COR-L47 (cell line): ENCODE results near the gene MAP6.

ENCODE experiments used
- DNase-seq: peaks from one replicate; lab custom pipeline; 2025; lab: John Stamatoyannopoulos, UW

MAP6 gene

DNA sequence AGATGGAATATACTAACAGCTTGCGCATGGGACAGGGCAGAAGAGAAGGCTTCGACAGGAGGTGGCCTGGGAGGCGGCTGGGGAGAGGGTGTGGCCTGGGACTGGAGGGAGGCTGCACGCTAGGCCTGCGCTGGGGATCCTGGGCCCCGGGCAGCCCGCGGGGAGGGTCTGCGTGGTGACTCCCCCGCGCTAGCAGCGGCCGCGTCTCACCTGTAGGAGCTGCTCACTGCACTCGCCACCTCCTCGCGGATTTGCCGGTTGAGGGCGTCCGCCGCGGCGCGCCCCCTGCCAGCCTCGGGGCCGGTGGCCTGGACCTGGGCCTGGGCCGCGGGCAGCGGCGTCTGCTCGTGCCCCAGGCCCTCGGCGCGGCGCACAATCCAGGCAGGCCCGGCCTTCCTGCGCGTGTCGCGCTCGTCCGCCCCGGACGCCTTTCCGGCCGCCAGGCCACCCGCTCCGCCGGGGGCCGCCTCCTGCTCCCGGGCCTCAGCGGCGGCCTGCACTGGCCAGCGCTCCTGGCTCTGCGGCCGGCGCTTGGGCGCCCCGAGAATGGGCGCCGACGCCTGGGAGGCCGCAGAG, 1.5 kb downstream of the MAP6 start:
- peak; percentile 65 for DNase-seq

DNA sequence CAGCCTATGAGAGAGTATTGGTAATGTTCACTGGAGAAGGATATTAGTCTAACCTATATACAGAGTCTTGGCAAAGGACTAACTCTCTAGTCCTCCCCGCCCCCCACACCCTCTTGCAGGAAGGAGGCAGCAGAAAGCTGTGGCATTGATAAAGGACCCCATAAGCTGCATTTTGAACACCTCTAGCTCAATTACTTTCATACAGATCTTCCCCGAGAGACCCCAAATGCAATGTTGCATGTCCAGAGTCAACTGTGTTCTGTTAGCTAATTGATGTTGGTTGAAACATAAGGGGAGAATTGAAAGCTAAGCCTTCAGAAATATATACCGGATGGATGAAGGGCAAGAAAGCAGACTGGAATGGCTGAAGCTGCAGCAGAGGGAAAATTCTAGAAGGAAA, 2.8 kb downstream of the MAP6 start:
- DNase-seq: no peak

DNA sequence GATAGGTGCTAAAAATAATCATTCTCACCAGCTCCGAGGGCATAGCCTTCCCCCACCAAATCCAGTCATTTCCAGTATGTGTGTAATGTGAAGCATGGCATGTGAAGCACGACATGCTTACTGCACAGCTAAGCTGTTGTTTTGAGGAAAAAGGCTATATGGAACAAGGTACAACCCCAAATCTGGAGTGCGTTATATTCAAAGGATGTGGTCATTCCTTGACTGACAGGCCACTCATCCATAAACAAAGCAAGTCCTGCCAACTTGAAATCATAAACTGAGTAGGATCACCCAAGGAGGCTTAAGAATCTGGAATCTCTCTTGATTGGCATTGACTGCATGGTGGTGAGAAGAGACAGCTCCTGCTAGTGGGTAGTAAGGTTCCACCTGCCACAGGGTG, 3.7 kb downstream of the MAP6 start:
- no peak for DNase-seq

DNA sequence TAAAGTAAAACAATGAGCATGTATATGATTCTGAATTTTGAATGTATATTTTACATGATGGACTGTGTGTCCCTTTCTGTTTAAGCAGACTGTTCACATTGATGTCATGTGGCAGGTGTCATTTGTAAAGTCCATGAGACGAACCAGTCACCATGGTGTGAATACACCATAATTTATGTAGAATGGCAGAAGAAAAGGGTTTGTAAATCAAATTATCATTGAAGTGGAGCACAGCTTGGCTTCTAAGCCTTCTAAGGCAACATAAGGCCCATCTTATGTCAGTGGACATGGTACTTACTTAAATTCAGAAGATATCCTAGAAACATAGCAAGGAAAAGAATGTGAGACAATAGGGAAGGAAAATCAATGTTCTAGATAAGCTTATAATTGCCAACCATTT, 4.4 kb downstream of the MAP6 start:
- no peak for DNase-seq

DNA sequence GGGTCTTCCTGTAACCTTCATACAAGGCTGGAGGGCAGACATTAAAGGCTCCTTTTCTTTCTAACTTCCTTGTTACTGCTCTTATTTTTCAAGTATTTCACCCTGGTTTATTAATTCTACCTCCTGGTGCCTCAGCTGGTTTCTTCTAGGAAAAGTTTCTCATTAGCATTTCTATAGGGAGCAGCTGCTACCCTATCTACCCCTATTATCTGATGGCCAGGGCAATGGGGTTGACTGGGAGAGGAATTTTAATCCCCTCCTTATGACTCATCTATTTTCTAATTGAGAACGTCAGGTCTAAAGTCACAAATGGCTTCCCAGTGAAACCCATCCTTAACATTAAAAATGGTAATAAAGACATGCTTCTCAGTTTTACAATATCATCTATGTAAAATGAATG, 5.0 kb downstream of the MAP6 start:
- DNase-seq: no peak

DNA sequence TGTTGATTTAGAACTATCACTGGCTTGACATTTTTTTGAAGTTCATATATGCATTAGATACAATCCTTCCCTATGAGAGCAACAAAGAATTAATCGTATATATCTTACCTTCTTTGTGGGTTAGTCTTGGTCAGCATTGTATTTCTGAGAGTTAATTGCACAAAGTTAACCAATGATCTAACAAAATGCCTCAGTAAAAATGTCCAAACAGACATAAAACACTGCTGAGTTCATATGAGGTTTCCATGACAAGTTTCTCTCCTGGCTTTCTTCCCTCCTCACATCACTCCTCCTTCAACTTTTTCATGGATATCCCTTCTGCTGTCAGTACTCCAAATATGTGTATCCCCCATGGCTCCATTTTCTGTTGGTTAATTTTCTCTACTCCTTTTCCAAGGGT, 9.0 kb downstream of the MAP6 start:
- DNase-seq: no peak

DNA sequence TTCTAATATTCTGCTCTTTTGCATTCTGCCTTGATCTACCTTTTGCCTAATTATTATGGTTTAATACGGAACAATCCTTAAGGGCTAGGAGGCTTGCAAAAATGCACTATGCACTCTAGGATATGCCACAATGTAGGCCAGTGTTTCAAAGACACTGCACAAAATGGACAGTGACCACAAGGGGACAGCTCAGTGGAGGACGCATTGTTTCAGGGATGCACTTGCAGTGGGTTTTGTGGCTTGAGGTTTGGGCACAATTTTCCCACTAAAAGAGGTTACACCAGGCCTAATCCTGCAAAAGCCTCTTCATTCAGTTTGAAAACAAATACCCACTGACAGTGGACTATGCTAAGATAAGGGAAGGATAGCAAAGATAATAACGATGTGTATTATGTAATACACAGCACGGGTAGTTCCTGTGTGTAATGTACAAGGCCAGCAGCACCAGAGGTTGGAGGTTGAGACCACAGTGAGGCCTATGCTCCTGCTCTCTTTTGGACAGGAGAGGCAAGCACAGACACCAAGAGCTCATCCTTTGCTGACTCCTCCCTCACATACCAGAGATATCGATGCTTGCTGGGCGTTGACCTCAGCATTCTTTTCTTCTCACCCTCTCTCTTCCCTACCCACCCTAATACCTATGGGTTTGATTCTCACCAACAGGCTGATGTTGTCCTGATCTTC, 12.7 kb downstream of the MAP6 start:
- no peak for DNase-seq

DNA sequence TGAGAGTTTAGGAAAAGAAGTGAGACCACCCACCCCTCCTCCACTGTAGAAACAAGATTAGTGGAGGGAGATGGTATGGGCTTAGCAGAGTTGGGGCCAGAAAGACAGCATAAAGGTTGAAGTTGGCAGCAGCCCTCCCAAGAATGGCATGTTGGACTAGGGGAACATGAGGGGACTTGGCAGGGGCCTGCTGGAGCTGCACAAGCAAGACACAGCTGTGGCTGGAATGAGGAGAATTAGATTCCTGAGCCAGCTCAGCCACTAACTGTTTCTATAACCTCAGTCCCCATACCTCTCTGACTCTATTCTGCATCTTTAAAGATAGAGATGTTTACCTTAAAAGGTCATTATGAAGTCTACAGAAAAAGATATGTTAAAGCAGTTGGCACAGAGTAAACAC, 13.2 kb downstream of the MAP6 start:
- DNase-seq: no peak

DNA sequence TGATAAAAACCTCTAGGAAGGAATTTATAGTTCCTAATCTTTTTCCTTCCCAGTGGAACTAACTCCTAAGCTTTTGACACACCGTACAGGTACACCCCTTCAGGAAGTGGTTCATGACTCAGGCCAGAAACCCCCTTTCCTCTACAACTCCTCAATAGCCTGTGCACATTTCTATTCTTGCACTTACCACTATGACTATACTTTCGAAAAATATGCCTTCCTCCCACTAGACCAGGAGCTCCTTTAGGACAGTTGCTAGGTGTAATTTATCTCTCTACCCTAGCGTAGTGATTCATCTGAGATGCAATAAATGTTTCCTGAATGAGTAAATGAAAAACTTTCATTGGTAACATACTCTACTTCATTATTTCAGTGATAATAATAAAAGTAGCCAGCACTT, 14.5 kb downstream of the MAP6 start:
- DNase-seq: no peak

DNA sequence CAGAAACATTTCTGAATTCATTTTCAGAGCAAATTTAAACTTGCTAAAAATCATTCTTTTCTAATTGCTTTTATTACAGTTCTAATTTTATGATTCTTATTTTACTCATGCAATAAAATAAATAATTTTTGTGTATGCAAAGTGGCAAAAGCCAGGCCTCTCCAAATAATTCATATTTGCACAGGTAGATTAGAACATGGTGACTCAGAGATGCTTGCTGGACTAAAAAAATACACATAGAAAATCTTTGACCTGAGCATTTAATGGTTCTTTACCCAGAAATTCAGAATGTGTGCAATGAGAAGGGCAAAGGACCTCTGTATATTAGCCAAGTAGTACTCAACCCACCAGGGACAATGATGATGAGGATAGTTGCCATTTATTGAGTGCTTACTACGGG, 15.3 kb downstream of the MAP6 start:
- no peak for DNase-seq

DNA sequence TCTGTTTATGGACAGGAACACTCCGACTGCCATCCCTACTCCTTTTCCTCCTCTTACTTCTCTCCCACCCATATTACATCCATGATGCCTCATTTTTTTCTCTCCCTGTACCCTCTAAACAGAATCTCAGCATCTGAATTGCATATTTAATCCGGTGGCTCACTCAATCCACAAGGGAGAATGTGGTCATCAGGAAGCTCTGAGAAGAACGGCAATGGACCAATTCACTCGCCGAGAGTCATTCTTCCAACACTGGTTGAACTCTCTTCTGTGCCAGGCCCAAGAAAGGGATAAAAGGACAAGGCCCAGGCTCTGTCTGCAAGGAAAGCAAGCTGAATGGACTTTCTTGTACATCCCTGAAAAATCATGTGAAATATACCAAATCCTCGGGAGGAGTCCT, 15.9 kb downstream of the MAP6 start:
- no peak for DNase-seq

DNA sequence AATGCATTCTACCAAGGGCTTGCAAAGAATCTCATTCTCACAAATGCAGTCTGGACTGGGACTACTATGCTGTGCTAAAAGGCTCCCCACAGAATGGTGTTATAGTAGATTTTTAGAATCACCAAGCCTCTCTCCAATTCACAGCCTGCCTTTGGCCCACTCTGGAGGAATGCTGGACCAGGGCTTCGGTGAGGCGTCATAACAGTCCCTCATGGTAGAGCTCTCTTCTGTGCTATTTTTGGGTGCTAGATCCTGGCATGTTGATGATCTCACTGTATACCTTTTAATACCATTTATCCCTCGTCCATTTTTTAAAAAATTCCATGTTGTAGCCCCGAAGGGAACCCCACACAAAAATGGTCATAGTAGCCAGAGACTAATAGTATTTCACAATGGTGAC, 17.6 kb downstream of the MAP6 start:
- DNase-seq: no peak

DNA sequence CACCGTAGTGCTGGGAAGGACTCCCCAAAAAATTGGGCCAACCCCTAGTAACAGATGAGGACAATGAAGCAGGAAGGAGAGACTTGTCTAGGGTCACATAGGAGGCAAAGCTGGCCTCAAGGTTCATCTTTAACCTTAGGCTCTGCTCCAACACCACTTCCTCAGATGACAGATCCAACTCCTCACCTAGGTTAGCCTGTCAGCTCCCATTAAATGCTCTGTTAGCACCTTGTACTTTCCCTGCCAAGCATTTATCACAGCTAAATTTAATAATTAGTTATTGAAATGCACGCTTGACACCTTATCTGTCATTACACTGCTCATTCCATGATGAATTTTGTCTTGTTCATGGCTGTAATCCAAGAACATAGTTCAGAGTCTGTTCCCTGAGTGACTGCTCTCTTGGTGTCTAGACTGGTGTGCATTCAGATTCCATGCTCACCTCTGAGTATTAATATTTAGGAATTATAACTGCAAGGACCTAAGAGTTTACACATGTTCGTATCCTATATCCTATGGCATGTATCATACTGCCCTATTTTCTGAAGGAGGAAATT, 18.6 kb downstream of the MAP6 start:
- DNase-seq: no peak

DNA sequence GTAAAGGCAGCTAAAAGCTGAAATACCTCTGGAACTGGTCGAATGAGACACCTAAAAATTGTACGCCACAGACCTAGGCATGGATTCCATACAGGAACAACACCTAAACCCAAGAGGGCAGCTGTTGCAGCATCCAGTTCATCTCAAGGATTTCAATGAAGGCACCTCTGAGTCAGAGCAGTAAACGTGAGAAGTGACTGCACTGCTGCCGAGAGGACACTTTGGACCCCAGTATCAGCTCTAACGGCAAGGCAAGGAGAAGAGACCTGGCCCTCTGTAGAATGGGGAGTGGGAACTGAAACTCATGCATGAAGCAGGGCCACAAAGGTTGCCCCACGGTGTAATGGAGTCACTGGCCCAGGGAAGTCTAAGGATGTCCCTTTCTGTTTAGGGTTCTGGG, 23.9 kb downstream of the MAP6 start:
- DNase-seq: no peak

DNA sequence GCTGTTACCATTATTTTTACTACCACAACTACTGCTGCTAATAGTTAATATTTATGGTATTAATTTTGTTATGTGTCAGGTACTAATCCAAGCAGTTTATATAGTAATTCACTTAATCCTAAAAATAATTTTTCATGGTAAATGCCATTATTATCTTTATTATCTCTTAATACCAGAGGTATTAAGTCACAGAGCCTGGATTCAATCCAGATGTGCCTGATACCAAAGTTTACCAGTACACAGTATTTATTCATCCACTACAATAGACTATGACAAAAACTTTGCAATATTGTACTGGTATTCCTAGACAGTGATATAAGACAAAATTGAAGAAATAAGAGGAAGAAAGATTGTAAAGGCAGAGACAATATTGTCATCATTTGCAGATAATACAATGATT, 24.5 kb downstream of the MAP6 start:
- no peak for DNase-seq

DNA sequence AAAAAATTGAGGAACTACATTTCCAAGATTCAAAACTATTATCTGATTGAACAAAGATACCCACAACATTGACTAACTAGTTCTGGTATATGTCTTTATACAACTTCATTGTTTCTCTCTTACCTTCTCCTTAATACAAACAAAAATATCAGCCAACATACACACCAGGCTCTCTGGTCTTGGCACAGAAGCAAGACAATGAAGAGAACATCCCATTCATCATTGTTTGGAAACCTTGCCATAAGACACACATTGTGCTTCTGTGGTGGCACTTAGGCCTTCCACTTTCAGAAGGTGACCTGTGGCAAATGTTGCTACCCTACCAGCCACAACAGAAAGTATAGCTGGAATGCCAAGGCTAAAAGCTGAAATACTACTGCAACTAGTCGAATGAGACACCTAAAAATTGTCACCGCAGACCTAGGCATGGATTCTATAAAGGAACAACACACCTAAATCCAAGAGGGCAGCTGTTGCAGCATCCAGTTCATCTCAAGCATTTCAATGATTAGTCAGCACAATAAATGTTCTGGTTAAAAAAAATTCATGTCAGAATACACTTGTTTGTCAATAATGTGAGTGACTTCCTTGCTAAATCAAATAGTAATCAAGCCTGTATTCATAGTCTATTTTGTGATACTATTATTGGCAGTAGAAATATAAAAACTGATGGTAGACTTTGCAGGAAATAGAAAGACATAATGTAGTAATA, 26.3 kb downstream of the MAP6 start:
- DNase-seq: no peak

DNA sequence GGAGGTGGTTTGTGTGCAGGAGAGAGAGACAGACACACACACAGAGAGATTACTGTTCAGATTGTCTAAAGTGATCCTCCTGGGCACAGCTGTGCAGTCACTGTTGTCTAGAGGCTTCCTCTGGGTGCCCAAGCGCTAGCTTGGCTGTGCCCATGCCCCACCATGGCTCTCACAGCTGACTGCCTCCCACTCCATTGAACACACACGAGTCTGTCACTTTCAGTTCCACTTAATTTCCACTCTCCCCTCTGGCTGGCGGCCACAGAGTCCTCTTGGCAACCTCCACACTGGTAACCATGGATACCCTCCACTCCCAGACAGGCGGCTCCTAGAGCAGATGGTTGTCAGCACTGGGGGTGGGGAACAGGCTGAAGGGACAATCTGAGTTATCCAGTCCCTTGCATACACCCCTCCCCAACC, 29.1 kb downstream of the MAP6 start:
- peak; percentile 96 for DNase-seq

DNA sequence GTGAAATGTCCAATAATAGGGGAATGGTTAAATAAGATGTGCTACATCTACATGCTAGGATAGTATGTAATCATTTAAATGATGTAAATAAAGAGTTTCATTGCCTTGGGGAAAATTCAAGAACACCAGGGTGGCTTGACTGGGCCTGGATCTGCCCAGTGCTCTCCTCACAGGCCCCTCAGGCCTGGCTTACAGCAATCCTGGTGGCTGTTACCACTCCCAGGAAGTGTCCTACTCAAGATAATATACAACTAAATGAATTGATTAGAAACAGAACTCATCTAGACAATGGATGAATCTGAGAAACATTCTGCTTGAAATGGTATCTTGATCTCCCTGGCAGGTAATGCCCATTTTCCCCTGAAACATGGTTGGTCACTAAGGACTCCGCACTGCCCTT, 30.8 kb downstream of the MAP6 start:
- no peak for DNase-seq

DNA sequence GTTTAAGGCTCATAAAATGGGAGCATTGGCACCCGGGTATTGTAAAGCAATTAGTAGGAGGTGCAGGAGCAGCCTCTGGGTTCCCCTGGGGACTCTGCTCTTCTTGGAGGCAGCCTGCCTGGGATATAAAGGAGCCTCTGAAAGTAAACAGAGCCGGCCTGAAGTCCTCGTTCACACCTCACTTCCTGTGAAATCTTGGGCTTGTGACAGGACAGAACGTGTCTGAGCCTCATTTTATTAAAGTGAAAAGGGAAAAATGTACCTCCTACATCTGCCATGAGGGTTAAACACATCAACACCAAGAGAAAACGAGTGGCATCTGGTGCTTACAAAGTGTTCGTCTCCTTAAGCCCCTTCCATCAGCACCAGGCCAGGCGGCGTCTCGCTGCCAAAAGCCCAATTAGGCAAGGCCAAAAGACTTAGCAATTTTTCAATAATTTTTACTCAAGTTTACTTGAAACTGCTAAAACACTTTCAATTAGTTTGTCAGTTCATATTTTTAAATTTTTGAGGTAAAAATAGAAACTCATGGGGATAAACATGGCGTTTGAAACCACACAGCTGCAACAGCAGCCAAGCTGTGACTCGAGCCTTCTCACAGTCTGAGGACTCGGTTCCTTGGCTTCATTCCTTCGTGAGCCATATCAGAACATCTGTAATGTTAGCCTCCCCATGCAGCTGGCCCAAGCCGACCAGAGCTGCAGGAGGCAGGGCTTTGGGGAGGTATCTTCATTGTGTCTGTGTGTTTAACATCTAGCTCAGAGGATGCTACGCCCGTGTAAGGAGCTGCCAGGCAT, 33.6 kb downstream of the MAP6 start:
- DNase-seq: peak; percentile 37

DNA sequence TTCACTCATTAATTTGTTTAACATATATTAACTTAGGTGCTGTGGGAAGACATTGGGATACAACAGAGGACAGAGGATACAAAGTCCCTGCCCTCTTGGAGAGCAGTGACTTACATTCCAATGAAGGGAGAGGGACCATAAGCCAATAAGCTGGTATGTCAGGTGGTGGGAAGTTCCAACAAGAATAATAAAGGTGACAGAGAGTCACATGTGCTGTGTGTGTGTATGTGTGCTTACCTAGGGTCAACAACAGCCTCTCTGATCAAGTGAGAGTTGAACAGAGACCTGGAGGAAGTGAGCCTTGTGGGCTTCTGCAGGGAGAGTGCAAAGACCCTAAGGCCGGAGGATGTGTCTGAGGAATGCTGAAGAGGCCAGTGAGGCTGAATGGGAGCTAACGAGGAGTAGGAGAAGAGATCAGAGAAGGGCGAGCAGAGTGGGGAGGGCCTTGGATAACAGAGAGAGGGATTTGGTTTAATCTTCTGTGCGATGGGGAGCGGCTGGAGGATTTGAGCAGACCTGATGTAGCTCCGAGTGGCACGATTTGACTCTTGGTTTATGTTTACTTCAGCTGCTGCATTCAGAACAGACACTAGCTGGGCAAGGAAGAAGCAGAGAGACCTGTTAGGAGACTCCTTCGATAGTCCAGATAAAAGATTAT, 35.3 kb downstream of the MAP6 start:
- no peak for DNase-seq

DNA sequence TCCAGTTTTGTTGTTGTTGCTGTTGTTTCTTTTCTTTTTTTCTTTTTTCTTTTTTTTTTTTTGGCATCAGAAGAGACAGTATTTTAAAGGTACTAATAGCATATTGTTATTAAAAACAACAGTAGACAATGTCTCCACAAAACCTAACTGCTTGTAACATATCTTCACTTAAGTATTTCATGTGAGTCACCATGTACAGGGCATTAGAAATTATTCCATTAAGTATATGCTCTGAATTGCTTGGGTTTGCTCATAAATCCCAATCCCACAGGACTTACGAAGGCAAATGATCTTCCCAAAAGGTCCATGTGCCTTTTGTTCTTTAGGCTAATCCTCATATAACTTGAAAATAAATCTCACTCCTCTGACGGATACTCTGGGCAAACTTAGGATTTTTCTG, 35.9 kb downstream of the MAP6 start:
- no peak for DNase-seq

DNA sequence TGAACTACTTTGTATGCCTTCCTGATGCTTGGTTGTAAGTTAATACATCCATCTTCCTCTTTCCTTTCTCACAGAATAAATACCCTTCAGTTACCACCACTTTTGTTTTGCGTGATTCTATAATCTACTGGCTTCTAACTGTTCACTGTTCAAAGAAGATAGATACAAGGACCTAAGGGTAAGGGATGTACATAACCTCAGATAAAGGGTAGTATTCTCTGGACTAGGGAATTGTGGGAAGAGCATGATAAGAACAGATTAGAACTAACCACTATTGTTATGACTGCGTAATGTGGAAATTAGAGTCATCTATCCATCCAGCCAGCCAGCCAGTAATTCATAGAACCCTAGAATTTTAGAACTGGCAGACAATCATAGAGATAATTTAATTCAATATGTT, 36.4 kb downstream of the MAP6 start:
- DNase-seq: no peak
